Right ventricle myocardium inferior (tissue), 1 donor: ENCODE measurements around the gene DISP3. TPM values are rescaled to one million over a fixed set of nuclear protein-coding genes. Genes with fewer than 3 reads are reported as not detected.
A peak's percentile ranks its signal among the peaks of the same experiment; 100 is the strongest.

Source experiments
- ATAC-seq: fragments of 200-7000 bp; cut with Tn5 transposase; one replicate; pipeline ENCODE4 v1.9.1; 2020; ENCODE audit warnings: mild to moderate bottlenecking, moderate library complexity
- DNase-seq: peaks from one replicate; pipeline ENCODE4 v3.0.0; 2021; ENCODE audit errors: missing footprints
- intact Hi-C: fragments of 100-400 bp; cut with DNase I; formaldehyde crosslinking; loops from one replicate; pipeline ENCODE4 v1.11.0; 2022
- long read RNA-seq: library from polyadenylated mRNA; unstranded; transcript quantifications from one replicate; pipeline ENCODE4 v2.0.0, GENCODE V29; 2021
- total RNA-seq: library from RNA; stranded (reverse); fragmentation: NEBNext Ultra II Directional; extraction: Animal tissue kit (Norgen Biotek cat#: 25700); gene quantifications from one replicate; pipeline ENCODE4 v1.2.1, GENCODE V29; 2021
- donor health status: DM: no; HTN: yes; CAD: no; lungs with severe emphysema.

Gene DISP3, protein sequence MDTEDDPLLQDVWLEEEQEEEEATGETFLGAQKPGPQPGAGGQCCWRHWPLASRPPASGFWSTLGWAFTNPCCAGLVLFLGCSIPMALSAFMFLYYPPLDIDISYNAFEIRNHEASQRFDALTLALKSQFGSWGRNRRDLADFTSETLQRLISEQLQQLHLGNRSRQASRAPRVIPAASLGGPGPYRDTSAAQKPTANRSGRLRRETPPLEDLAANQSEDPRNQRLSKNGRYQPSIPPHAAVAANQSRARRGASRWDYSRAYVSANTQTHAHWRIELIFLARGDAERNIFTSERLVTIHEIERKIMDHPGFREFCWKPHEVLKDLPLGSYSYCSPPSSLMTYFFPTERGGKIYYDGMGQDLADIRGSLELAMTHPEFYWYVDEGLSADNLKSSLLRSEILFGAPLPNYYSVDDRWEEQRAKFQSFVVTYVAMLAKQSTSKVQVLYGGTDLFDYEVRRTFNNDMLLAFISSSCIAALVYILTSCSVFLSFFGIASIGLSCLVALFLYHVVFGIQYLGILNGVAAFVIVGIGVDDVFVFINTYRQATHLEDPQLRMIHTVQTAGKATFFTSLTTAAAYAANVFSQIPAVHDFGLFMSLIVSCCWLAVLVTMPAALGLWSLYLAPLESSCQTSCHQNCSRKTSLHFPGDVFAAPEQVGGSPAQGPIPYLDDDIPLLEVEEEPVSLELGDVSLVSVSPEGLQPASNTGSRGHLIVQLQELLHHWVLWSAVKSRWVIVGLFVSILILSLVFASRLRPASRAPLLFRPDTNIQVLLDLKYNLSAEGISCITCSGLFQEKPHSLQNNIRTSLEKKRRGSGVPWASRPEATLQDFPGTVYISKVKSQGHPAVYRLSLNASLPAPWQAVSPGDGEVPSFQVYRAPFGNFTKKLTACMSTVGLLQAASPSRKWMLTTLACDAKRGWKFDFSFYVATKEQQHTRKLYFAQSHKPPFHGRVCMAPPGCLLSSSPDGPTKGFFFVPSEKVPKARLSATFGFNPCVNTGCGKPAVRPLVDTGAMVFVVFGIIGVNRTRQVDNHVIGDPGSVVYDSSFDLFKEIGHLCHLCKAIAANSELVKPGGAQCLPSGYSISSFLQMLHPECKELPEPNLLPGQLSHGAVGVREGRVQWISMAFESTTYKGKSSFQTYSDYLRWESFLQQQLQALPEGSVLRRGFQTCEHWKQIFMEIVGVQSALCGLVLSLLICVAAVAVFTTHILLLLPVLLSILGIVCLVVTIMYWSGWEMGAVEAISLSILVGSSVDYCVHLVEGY (N-terminal part only)
- total RNA-seq, result 0.08 TPM
- long read RNA-seq, result 0 reads

- intact Hi-C loops, result loop anchor here (2.0 kb wide), 1 partner anchor 164 kb away; no protein-coding TSS in a partner anchor
- ATAC-seq, result peak; percentile 55
- DNase-seq, result no peak
These were observed at the start of gene DISP3 for GRCh38 chr1:11478571-11479374. Gene DISP3 (plus strand): TSS chr1:11479155. CDS start chr1:11500993, 21,838 bp downstream.

- DNase-seq (no peak), ATAC-seq (no peak)
- intact Hi-C loops, result no loop called here
These were observed 49.7 kb upstream of the DISP3 start for GRCh38 chr1:11429226-11429625.

DNA sequence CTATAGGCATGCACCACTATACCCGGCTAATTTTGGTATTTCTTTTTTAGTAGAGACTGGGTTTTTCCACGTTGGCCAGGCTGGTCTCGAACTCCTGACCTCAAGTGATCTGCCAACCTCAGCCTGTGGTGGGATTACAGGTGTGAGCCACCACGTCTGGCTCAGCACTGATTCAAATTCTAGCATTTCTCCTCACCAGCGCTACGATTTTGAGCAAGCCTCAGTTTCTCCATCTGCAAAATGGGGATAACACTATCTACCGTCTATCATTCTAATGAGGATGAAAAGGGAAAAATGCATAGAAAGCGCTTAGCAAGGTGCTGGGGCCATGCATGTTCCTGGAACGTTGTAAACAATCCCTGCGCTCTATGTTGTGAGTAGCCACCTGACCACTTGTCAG, 49.0 kb upstream of the DISP3 start:
- DNase-seq (no peak), ATAC-seq (no peak)
- intact Hi-C loops, result no loop called here

- no peak for ATAC-seq
- intact Hi-C loops, result no loop called here
- DNase-seq, result no peak
These were observed 46.9 kb upstream of the DISP3 start for GRCh38 chr1:11431941-11432507.

- no peak for ATAC-seq
- intact Hi-C loops, result no loop called here
- DNase-seq, result no peak
These were observed 46.4 kb upstream of the DISP3 start for GRCh38 chr1:11432526-11432925.

GRCh38 chr1:11434501-11434900, 44.5 kb upstream of the DISP3 start:
- no peak for DNase-seq
- ATAC-seq, result no peak
- intact Hi-C loops, result no loop called here

DNA sequence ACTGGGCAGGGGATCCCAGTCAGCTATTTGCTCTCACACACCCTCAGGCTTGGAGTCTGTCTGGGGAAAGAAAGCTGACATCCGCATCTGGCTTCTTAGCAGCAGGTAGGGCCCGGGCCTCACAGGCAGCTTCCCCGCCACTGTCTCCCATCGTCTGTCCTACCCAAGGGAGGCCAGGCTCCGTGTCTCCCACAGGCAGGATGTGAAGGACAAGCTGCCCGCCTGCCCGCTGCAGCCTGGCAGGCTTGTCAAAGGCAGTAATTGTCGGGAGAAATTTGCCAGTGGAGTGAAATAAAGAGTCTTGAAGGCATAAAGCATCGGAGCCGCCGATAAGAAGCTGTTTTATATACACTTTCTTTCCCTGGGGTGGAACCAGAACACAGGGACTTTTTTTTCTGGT, 44.0 kb upstream of the DISP3 start:
- intact Hi-C loops, result no loop called here
- no peak for ATAC-seq
- DNase-seq, result no peak

DNA sequence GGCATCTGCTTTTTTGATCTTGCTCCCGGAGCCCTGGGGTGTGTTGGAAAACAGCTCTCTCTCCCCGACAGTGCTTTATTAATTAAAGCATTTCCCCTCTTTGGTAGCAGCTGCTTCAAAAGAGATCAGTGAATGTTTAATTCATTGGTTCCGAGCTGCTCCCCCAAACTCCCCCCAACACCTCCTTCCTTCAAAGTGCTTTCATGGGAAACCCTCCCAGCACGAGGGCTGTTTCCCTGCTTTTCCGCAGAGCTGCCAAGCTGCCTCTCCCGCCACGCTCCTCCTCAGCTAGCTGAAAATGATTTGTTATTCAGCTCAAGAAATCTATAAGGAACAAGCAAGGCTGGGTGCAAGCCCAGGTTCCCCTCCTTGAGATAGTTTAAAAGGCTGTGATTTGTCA, 40.0 kb upstream of the DISP3 start:
- DNase-seq (no peak), ATAC-seq (no peak)
- intact Hi-C loops, result no loop called here

DNA sequence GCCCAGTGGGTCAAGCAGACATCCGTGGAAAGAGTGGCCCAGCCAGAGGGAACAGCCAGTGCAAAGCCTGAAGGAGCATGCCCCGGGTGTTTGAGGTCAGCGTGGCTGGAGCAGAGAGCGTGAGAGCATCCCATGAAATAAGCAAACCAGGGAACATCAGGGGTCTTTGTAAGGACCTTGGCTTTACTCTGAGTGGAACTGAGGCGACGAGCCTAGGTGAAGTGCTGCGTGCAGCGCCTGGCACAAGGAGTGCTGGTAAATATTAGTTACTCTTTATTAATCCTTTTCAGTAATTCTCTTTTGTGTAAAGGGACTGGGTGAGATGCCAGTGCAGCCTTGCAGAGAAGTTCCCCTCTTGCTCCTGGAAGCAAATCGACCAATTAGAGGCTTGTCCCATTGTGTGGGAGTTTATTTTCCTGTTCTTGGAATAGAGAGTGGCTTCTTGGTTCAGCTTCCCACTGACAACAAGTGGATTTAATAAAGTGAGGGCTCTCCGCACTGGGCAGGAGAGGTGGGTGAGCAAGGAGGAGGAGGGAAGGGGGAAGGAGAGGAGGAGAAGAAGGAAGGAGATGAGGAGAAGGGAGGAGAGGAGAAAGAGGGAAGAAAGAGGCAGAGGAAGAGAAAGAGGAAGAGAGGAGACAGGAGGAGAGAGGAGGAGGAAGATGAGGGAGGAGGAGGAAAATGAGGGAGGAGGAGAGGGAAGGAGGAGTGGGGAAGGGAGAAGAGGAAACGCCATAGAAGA, 37.6 kb upstream of the DISP3 start:
- ATAC-seq, result no peak
- DNase-seq, result no peak
- intact Hi-C loops, result no loop called here

GRCh38 chr1:11443043-11443442, 35.9 kb upstream of the DISP3 start:
- intact Hi-C loops, result no loop called here
- ATAC-seq (no peak), DNase-seq (no peak)

DNA sequence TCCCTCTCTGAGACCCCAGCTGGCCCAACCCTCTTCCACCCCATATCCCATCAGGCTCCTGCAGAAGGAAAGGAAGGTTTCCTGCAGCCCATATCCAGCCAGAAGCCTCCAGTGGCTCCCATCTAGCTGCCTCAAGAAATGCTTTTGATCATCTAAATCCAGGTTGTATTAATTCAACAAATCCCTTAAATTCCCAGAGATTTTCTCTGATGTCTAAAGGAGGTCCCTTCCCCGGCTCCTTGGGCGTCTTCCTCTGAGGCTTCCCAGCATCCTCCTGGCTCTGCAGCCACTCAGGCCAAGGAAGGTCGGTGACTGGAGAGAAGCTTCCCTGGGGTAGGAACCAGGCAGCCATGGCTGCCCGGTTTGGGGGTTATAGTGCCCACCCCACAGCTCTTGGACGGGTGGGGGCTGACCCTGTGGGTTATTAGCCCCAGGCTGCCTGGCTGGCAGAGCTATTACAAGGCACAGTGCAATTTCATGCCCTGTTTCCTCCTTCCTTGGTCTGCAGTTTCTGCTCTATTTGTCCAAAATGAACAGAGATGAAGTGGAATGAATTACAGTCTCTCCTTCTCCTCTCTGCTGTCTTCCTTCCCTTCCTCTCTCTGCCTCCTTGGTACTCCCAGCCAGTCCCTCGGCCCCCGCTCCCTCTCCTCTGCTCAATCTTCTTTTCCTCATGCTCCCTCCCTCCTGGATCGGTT, 34.8 kb upstream of the DISP3 start:
- DNase-seq (no peak), ATAC-seq (no peak)
- intact Hi-C loops, result no loop called here

GRCh38 chr1:11444907-11445306, 34.0 kb upstream of the DISP3 start:
- intact Hi-C loops, result no loop called here
- DNase-seq, result no peak
- no peak for ATAC-seq

- no peak for DNase-seq
- intact Hi-C loops, result no loop called here
These were observed 31.1 kb upstream of the DISP3 start for GRCh38 chr1:11447903-11448302.

DNA sequence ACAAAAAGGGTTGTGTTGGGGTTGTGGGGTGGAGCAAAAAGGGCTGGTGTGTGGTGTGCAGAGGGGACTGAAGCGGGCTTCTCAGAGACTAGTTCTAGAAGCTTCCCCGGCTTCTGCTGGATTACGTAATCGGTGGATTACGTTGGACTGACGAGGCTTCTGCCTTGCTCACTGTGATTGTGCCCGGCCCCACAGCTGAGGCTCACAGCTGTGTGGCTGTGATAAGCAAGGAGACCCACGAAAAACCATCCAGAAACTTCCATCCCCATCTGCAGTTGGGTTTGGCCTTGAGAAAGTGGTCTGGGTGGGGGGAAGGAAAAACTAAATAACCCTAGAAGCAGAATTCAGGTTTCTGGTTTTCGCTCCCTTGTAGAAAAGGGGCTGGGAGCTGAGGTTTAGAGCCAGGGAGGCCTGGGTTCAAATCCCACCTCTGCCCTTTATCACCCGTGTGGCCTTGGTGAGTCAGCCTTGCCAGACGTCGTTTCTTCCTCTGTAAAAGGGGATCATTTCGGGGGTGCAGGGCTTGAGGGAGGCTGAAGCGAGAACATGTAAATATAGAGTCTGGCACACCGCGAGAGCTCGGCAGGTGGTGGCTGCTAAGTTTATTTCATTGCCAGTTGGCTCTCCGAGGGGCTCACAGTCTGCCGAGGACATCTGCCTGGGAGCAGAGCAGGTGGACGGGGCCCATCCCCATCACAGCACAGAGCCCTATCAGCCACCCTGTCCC, 30.4 kb upstream of the DISP3 start:
- intact Hi-C loops, result no loop called here
- DNase-seq (peak; percentile 37), ATAC-seq (no peak)

More at GRCh38 chr1:11447903-11448302, 31.1 kb upstream of the DISP3 start:
- ATAC-seq, result no peak

DNA sequence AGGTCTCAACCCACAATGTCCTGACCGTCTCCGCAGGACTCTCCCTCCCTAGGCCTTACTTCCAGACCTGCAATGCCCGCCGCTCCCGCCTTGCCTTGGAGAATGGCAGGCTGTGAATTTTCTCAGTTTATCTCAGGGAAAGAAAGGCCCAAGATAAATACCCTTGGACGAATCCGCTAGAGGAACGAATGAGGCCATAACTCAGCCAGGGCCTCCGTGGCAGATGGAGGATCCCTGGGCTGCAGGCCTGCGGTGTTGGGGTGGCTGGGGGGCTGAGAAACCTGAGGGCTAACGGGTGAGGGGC, 29.9 kb upstream of the DISP3 start:
- ATAC-seq (no peak), DNase-seq (peak; percentile 5)
- intact Hi-C loops, result no loop called here

- ATAC-seq (no peak), DNase-seq (peak; percentile 45)
- intact Hi-C loops, result no loop called here
These were observed 28.6 kb upstream of the DISP3 start for GRCh38 chr1:11450310-11450709.
